Neural progenitor cell (in vitro differentiated cells): ENCODE results near the gene TGFBR2.

Experiments used
- CTCF ChIP-seq: fragments of 200-600 bp; sonication (generic); IDR thresholded peaks from 2 replicates; pipeline ENCODE4 v1.5.1; 2017; ENCODE audit warnings: antibody characterized with exemption, mild to moderate bottlenecking
- EZH2 ChIP-seq: fragments of 200-600 bp; sonication (generic); IDR thresholded peaks from 2 replicates; pipeline ENCODE4 v1.6.1; 2017; ENCODE audit warnings: antibody characterized with exemption, mild to moderate bottlenecking, moderate library complexity
- EZH2phosphoT487 ChIP-seq: fragments of 200-600 bp; sonication (generic); IDR thresholded peaks from 2 replicates; pipeline ENCODE4 v1.6.1; 2017; ENCODE audit warnings: antibody characterized with exemption

- TF ChIP-seq CTCF (no peak), EZH2 (no peak), EZH2phosphoT487 (no peak)
Observed at GRCh38 chr3:30702038-30702827, 95.8 kb downstream of the TGFBR2 start.
